Liver (tissue), 9 donors: ENCODE measurements around the gene MELTF. TPM values are rescaled to one million over a fixed set of nuclear protein-coding genes. Genes with fewer than 3 reads are reported as not detected.

ENCODE experiments used
- DNase-seq: peaks from one replicate; pipeline ENCODE4 v3.0.0-alpha.2; 2017; ENCODE audit warnings: low spot score
- H3K27ac ChIP-seq, 2 donors: one replicate each; pipeline ENCODE4 v1.7.0; 2013; ENCODE audit warnings: inconsistent platforms in 2 of 2, low read length in 2 of 2, control low read depth in 1 of 2, low read depth in 1 of 2, mild to moderate bottlenecking in 1 of 2
- H3K27me3 ChIP-seq, 4 donors: one replicate each; pipeline versions ENCODE4 v1.6.1 to v1.7.0; 2013; ENCODE audit warnings: low read length in 3 of 4, inconsistent platforms in 1 of 4, mild to moderate bottlenecking in 1 of 4, moderate library complexity in 1 of 4; ENCODE audit not compliant: control insufficient read depth in 4 of 4, insufficient read depth in 4 of 4
- H3K36me3 ChIP-seq, 4 donors: one replicate each; pipeline versions ENCODE4 v1.6.1 to v1.7.0; 2013; ENCODE audit warnings: low read length in 3 of 4, mild to moderate bottlenecking in 3 of 4, low read depth in 1 of 4, moderate library complexity in 1 of 4; ENCODE audit not compliant: control insufficient read depth in 4 of 4, insufficient read depth in 3 of 4
- H3K4me1 ChIP-seq, 4 donors: one replicate each; pipeline versions ENCODE4 v1.6.1 to v1.7.0; 2013; ENCODE audit warnings: low read length in 3 of 4, mild to moderate bottlenecking in 3 of 4, moderate library complexity in 1 of 4; ENCODE audit not compliant: control insufficient read depth in 4 of 4, insufficient read depth in 4 of 4
- H3K4me3 ChIP-seq, 3 donors: one replicate each; pipeline versions ENCODE4 v1.6.1 to v1.7.0; 2013; ENCODE audit warnings: low read length in 3 of 3, control low read depth in 1 of 3, low read depth in 1 of 3, mild to moderate bottlenecking in 1 of 3
- H3K9ac ChIP-seq, 2 donors: one replicate each; pipeline ENCODE4 v1.7.0; 2013; ENCODE audit warnings: low read length in 2 of 2, mild to moderate bottlenecking in 2 of 2, moderate library complexity in 2 of 2, control low read depth in 1 of 2, low read depth in 1 of 2
- H3K9me3 ChIP-seq, 4 donors: one replicate each; pipeline versions ENCODE4 v1.6.1 to v1.7.0; 2013; ENCODE audit warnings: low read length in 3 of 4; ENCODE audit not compliant: control insufficient read depth in 4 of 4
- CTCF ChIP-seq: fragments of 150-350 bp; IDR thresholded peaks from 2 replicates; pipeline ENCODE4 v1.5.1; 2017; ENCODE audit warnings: improper control_type of control experiment, low read depth, low read length; ENCODE audit not compliant: missing input control
- EGR1 ChIP-seq, 2 donors: IDR thresholded peaks; 2 replicates each; pipeline ENCODE4 v1.6.1; 2016 to 2018; ENCODE audit warnings: antibody characterized with exemption in 2 of 2, low read depth in 2 of 2
- FOXA1 ChIP-seq: IDR thresholded peaks from 2 replicates; pipeline ENCODE4 v1.6.1; 2016; ENCODE audit warnings: antibody characterized with exemption
- FOXA2 ChIP-seq: IDR thresholded peaks from 2 replicates; pipeline ENCODE4 v1.6.1; 2016; ENCODE audit warnings: antibody characterized with exemption
- GABPA ChIP-seq, 2 donors: IDR thresholded peaks in 1 of 2; conservative IDR thresholded peaks in 1 of 2; 2 replicates each; pipeline ENCODE4 v1.6.1; 2016; ENCODE audit warnings: antibody characterized with exemption in 2 of 2, mild to moderate bottlenecking in 1 of 2, moderate library complexity in 1 of 2
- HNF4A ChIP-seq, 2 donors: conservative IDR thresholded peaks; 2 replicates each; pipeline ENCODE4 v1.6.1; 2016; ENCODE audit warnings: antibody characterized with exemption in 2 of 2, mild to moderate bottlenecking in 2 of 2
- HNF4G ChIP-seq: IDR thresholded peaks from 2 replicates; pipeline ENCODE4 v1.6.1; 2016; ENCODE audit warnings: antibody characterized with exemption
- JUND ChIP-seq, 2 donors: IDR thresholded peaks; 2 replicates each; pipeline ENCODE4 v1.6.1; 2016; ENCODE audit warnings: antibody characterized with exemption in 2 of 2
- MAX ChIP-seq: IDR thresholded peaks from 2 replicates; pipeline ENCODE4 v1.6.1; 2016; ENCODE audit warnings: antibody characterized with exemption
- NR2F2 ChIP-seq: IDR thresholded peaks from 2 replicates; pipeline ENCODE4 v1.6.1; 2016; ENCODE audit warnings: antibody characterized with exemption
- RAD21 ChIP-seq, 2 donors: IDR thresholded peaks; 2 replicates each; pipeline ENCODE4 v1.6.1; 2016; ENCODE audit warnings: antibody characterized with exemption in 2 of 2, mild to moderate bottlenecking in 2 of 2
- REST ChIP-seq: IDR thresholded peaks from 2 replicates; pipeline ENCODE4 v1.6.1; 2016; ENCODE audit warnings: antibody characterized with exemption, mild to moderate bottlenecking
- RXRA ChIP-seq, 2 donors: IDR thresholded peaks; 2 replicates each; pipeline ENCODE4 v1.6.1; 2017 to 2018; ENCODE audit warnings: antibody characterized with exemption in 2 of 2, mild to moderate bottlenecking in 1 of 2
- SP1 ChIP-seq: IDR thresholded peaks from 2 replicates; pipeline ENCODE4 v1.6.1; 2018; ENCODE audit warnings: antibody characterized with exemption, mild to moderate bottlenecking
- YY1 ChIP-seq: IDR thresholded peaks from 2 replicates; pipeline ENCODE4 v1.6.1; 2016; ENCODE audit warnings: antibody characterized with exemption, mild to moderate bottlenecking
- ZBTB33 ChIP-seq: IDR thresholded peaks from 2 replicates; pipeline ENCODE4 v1.6.1; 2016; ENCODE audit warnings: antibody characterized with exemption
- WGBS: extraction: QIAGEN DNeasy Blood & Tissue Kit; methylation state at CpG from one replicate; pipeline ENCODE4 v1.1.7; 2013; 5-methylcytosine and 5-hydroxymethylcytosine counted together
- polyA plus RNA-seq, 2 donors: library from polyadenylated mRNA; stranded (reverse) in 1 of 2; unstranded in 1 of 2; fragments of 200-250 nt in 1 of 2; fragments of >200 nt in 1 of 2; fragmentation: Nextera tagmentation in 1 of 2; extraction: Ambion mirVana in 1 of 2; gene quantifications; one replicate each; pipeline versions ENCODE4 v1.2.1 to v1.2.3, GENCODE V29; 2013 to 2015
- total RNA-seq, 2 donors: library from RNA; depleted of rRNA; stranded (reverse); fragments of >200 nt; gene quantifications; one replicate each; pipeline ENCODE4 v1.2.3, GENCODE V29; 2014
- donor health status: healthy.
- donor health status: healthy.
- donor health status: healthy.
- donor health status: healthy.
- donor health status: healthy.

Gene MELTF
- total and polyA plus RNA-seq, 4 donors, result 0.14 to 1.2 (median 1.0) TPM

GRCh38 chr3:196970547-196971093 lies 59.0 kb downstream of the MELTF start (continued):
- TF ChIP-seq ZBTB33, result no peak

GRCh38 chr3:196969660-196970546 lies 59.7 kb downstream of the MELTF start:
- peak; percentile 83 for DNase-seq
- 9% methylated on average over 100 of the region's 100 CpGs for WGBS
- Histone ChIP-seq H3K4me3 (peak overlapping the region; percentile 17 to 96 (median 59)), H3K9ac (peak overlapping the region in 1 of 2 donors; percentile 37), H3K9me3 (no peaks in the 10 kb centered on the region), H3K27ac (no peak overlapping the region), H3K27me3 (no peaks in the 10 kb centered on the region), H3K36me3 (no peaks in the 10 kb centered on the region), H3K4me1 (peaks cover 0 to 16% (median 10%) of the 10 kb centered on the region in 4 donors)
- no peak for TF ChIP-seq SP1
- TF ChIP-seq HNF4A (conservative IDR thresholded peaks at IDR 0.05), result no peak
- TF ChIP-seq MAX, result no peak
- no peak for TF ChIP-seq HNF4G
- TF ChIP-seq EGR1 (IDR thresholded peaks at IDR 0.05; ENCODE audit: low read depth in 2 of 2), result no peak
- TF ChIP-seq REST, result no peak
- TF ChIP-seq ZBTB33, result no peak
- no peak for TF ChIP-seq FOXA1
- TF ChIP-seq NR2F2, result no peak
- peak in 1 of 2 donors; percentile 62 for TF ChIP-seq RAD21 (IDR thresholded peaks at IDR 0.05)
- no peak for TF ChIP-seq YY1
- no peak for TF ChIP-seq JUND (IDR thresholded peaks at IDR 0.05)
- TF ChIP-seq GABPA (IDR thresholded peaks at IDR 0.05 in 1 of 2, conservative IDR thresholded peaks at IDR 0.05 in 1 of 2), result no peak
- TF ChIP-seq FOXA2, result no peak
- peak; percentile 85 for TF ChIP-seq CTCF
- TF ChIP-seq RXRA (IDR thresholded peaks at IDR 0.05), result no peak
